B cell (primary cell): ENCODE data around the gene TMEM256.
A peak's percentile ranks its signal among the peaks of the same experiment; 100 is the strongest.

Experiments
- CTCF ChIP-seq: fragments of 200-600 bp; IDR thresholded peaks from one replicate; pipeline ENCODE4 v1.8.0; 2022; ENCODE audit warnings: antibody characterized with exemption, mild to moderate bottlenecking
- EZH2 ChIP-seq: IDR thresholded peaks from 2 replicates; pipeline ENCODE4 v1.6.1; 2012; ENCODE audit warnings: borderline replicate concordance, low read depth, mild to moderate bottlenecking, moderate library complexity, low read length; ENCODE audit not compliant: insufficient read depth, poor library complexity, severe bottlenecking

DNA sequence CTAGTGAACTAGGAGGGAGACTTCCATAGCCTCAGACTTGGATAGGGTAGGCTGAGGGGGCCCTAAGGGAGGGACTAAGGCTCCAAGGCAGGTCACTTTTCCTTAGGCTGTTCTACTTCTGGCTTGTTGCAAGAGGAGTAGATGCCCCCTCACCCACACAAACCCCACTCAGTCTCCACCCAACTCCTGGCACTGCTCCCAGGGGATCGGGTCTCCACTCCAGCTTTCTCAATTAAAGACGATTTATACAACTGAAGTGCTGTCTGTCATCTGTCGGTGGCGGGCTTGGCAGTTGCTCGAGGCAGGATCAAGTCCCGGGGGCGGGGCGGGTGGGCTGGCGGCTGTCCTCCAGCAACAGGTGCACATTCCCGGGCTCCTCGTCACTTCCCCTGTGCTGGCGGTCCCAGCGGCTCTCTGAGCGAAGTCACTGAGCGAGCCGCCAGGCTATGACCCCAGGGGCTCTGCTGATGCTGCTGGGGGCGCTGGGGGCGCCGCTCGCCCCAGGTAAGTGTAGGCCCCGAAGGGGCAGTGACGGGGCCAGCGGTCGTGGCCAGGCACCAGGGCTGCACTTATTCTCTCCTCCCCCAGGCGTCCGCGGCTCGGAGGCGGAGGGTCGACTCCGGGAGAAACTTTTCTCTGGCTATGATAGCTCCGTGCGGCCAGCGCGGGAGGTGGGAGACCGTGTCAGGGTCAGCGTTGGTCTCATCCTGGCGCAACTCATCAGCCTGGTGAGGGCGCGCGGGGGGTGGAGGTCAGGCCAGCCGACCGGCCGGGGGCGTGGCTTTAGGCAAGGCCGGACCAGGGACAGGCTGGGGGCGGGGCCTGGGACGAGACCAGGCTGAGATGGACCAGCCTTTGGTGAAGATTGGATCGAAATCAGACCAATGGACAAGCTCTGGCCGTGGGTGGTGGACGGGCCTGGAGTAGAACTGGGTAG lies 41.1 kb upstream of the TMEM256 start, which contains the start of gene CHRNB1:
- TF ChIP-seq CTCF: no peak
- peak; percentile 62 for TF ChIP-seq EZH2
